Astrocyte (in vitro differentiated cells and primary cell): ENCODE data around the gene GSAP.
"Not testable (repeated sequence)": the region's sequence is repeated elsewhere in the genome, so short reads cannot be mapped to it uniquely, and the experiment has no call there.

Experiments
- CTCF ChIP-seq: IDR thresholded peaks from 2 replicates; pipeline ENCODE4 v1.5.1; 2011; ENCODE audit warnings: low read depth, mild to moderate bottlenecking, inconsistent platforms, low read length, moderate library complexity; ENCODE audit not compliant: insufficient read depth
- EZH2 ChIP-seq: IDR thresholded peaks from 2 replicates; pipeline ENCODE4 v1.6.1; 2012; ENCODE audit warnings: mild to moderate bottlenecking, low read length, inconsistent platforms; ENCODE audit not compliant: insufficient read depth

GRCh38 chr7:77463632-77464031, 47.5 kb upstream of the GSAP start:
- TF ChIP-seq EZH2, CTCF: not testable (repeated sequence)
